GM21528 (cell line): Measurements from ENCODE around the gene TRAPPC2L.

Source experiments
- ATAC-seq: cut with Tn5 transposase; IDR thresholded peaks from one replicate; pipeline ENCODE4 v1.9.1; 2021; ENCODE audit warnings: mild to moderate bottlenecking, moderate library complexity; ENCODE audit not compliant: unreplicated experiment, low FRiP score

Gene TRAPPC2L

DNA sequence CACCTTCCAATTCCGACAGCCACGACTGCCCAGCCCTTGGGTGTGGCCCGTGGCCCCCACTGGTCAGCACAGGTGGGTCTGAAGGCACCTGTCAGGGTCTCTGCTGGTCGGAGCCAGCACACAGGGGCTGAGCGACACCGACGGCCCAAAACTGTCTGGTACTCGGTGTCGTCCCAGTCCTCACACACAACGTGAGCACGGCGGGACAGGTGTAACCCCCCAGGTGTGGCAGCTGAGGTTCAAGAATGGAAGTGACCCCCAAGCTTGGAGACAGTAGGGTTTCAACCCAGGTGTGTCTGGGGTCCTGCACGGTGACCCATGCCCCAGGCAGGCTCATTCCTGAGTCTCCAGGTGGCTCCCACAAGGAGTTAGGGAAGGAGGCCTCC lies 1.2 kb upstream of the TRAPPC2L start:
- no peak for ATAC-seq

DNA sequence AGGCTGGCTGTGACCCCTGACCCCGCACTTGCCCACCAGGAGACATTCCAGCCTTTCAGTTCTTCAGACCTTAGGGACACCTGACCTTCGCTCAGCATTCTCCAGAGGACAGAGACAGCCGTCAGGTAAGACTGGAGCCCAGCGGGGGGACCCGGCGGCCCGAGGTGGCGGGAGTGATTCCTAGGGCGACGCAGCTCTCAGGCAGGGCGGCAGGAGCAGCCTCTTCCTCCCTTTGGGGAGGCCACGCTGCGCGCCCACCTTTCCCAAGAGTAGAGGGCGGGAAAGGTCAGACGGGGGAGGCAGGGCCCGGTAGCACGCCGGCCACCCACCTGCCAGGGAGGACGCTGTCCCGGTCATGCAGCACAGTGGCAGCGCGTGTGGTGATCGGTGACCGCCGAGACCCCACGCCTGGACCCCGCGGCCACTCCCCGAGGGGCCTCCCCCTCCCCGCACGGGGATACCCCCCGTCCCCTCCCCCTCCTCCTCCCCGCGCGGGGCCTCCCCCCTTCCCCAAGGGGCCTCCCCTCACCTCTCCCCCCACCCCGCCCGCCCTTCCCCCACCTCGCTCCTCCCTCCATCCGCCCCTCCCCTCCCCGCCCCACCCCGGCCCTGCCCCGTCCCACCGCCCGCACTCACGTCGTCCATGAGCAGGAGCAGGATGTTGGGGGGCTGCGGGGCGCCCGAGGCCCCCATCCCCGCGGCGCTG lies 652 bp upstream of the TRAPPC2L start:
- peak; percentile 9 for ATAC-seq

DNA sequence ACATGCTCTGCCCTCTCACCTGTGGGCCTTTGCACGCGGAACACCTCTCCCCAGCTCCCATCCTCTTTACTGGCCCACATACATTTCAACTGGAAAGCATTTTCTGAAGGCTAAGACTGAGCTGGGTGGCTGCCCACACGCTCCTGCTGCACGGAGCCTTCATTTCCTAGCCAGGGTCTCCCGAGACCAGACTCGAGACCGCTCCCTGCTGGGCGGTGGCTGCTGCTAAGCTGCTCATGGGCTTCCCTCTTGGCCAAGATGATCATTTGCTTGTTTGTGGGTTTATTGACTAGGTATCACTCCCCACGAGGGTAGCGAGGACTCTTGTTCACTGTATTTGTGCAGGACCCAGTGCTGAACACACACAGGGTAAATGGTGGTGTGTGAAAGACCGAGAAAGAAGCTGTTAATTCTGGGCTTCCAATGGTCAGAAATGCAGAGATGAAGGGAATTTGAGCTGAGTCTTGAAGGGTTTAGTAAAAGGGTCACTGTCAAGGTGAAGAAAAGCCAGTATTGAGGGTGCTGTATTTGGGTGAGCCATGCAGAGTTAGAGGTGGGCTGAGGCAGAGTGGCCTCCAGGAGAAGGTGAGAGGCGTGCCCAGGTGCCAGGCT lies 907 bp downstream of the TRAPPC2L start:
- ATAC-seq, result peak; percentile 36

DNA sequence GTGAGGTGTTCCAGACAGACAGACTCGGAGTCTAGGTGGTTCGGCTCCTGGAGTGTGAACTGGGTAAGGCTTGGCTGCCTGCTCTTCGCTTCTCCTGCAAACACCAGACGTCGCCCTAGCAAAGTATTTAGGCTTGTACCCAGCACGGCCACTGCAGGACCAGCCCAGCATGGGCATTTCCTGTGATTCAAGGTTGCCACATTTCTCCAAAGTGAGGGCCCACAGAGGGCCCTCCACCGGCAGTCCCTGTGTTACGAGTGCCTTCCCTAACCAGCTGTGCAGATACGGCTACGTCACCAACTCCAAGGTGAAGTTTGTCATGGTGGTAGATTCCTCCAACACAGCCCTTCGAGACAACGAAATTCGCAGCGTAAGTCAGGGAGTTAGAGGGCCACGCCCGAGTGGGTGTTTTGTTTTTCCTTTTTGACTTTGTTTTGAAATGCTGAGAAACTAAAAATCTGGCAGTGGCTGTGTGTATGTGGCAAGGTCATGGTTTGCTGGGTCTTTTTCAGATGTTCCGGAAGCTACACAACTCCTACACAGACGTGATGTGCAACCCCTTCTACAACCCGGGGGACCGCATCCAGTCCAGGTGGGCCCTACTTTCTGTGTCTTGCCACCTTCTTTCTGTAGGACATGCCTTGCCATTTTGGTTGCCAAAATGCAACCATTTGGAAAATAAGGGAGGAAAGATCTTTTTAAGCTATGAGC lies 2.6 kb downstream of the TRAPPC2L start:
- ATAC-seq, result no peak

DNA sequence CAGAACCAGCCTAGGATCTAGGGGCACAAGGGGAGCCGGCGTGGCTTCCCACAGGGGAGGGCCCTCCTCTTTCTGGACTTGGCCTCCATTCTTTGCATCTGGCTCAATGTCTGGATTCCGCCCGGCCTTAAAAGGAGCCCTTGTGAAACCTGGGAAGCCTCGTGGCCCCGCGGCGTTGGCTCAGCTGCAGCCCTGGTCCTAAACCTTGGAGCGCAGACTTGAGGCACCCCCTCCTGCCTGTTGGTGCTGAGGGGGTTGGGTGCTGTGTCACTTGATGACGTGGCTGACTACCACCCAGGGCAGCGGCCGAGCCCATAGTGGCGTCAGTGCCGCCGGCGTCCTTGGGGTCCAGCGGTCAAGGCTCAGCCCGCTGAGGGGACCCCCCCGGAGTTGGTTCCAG lies 4.4 kb downstream of the TRAPPC2L start:
- ATAC-seq, result no peak

DNA sequence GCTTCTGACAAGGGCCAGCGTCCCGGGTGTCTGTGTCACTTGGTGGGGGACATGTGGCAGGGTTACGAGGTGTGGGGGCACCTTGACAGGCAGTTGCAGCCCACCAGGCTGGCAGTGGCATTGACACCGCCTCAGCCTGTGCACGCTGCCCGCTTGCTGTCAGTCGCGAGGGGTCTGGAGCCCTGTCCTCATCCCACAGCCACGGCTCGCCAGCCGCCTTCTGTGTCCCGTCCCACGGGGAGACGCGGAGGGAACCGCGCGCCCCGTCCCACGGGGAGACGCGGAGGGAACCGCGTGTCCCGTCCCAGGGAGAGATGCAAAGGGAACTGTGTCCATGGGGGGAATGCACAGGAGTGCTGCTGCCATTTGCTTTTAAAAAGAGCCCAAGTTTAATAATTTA lies 6.0 kb downstream of the TRAPPC2L start:
- no peak for ATAC-seq

DNA sequence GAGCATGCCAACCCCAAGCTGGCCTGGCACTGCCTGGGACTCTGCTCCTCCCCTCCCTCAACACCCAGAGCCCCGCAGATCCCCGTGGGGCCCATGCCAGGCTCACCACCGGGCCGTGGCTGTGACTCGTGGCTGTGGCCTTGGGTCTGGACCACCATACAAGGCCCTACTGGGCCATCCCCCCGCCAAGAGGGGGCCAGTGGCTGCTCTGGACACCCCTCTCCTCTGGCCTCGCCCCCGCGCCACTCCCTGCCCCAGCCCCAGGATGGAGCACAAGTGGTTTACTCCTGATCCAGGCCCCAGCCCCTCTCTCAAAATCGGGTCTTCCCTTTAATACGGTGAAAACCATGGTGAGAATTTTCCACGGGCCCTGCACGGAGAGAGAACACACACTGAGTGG lies 6.5 kb downstream of the TRAPPC2L start:
- no peak for ATAC-seq

DNA sequence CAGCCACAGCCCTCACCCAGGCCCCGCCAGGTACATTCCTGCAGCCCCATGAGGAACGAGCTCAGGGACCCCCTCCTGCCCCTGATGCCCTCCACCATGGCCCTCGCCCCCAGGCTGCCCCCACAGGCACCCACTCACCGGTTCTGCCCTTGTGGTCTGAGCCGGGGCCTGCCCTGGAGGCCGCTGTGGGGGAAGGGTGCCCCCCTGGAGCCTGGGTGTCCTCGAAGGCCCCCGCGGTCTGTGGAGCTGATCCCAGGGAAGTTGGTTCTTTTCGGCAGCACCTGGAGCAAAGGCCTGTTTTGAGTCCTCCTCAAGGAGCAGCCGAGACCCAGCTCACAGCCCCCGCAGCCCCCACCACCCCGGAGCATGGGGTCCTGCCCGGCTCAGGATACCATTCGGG lies 7.2 kb downstream of the TRAPPC2L start:
- no peak for ATAC-seq

DNA sequence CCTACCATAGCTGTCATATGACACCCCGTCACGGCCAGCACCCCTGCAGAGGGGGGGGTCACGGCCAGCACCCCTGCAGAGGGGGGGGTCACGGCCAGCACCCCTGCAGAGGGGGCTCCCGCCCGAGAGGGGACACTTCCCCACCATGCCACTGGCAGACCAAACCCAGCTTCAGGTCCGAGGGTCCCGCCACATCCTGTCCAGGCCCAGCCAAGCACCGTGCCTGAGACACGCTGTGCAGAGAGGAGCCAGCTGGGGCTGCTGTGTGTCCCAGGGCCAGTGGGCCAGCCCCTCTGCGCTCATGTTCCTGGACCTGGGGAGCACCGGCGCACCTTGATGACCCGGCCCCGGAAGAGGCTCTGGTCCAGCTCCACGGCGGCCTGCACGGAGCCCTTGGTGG lies 7.6 kb downstream of the TRAPPC2L start:
- ATAC-seq, result no peak

DNA sequence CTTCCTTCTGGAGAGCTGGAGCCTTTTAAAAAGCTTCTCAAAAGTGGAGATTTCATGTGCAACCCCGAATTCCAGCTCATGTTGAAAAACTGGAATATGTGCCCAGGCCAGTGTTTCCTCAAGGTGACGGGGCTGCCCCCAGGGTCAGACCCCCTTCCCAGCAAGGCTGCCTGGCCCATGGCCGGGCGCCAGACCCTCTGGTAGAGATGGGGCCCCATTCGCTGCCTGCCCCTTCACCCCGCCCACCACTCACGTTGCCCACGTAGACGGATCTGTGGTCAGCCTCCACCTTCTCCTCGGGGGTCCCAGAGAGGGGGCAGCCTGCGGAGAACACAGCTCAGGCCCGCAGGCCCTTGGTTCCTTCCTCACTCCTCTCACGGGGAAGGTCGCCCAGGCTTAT lies 8.4 kb downstream of the TRAPPC2L start:
- ATAC-seq, result no peak

DNA sequence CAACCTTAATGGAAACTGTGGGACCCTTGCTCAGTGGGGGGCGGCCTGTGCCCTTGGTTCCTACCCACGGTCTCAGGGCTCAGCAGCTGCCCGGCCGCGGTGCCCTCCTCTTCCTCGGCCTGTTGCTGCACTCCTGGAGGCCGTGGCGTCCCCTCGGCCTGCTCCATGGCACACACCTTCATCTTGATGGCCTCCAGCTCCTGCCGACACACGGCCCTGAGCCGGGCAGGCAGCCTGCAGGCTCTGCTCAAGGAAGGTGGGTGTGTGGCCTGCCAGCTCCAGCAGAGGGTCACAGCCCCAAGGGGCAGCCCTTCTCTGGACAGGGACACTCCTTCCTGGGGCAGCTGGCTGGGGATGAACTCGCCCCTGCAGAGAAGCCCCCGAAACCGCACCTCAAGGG lies 8.8 kb downstream of the TRAPPC2L start:
- ATAC-seq, result no peak

DNA sequence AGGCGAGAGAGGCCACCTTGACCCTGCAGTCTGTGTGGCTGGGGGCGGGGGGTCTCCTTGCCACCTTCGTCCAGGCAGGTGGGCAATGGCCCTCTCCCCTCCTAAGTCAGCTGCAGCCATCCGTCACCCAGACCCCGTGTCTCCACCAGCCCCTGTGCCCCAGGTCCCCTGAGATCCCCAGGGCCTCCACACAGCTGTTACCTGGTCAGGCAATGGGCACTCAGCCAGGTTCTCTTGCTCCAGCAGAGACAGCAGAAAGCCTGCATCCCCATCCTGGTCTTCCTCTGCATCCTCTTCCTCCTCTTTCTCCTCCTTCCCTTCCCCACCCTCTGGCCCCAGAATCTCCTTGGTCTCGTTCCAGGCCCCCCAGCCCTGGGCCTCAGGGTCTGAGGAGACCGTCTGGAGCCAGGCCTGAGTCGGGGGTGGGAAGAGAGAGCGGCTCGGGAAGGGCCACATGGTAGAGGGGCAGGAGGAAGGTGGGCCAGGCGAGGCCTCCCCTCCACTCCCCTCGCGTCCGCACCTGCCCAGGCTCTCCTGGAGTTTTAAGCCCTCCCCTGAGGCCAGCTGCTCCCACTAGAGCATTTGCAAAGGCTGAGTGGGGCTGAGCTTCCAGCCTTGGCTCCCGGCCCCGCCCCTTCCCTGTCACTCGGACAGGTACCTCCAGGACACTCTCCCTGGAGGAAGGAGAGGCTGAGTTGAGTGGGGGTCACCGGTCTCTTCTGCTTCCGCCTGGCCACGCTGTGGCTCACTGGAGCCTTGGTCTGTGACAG lies 9.4 kb downstream of the TRAPPC2L start, which contains the start of gene PABPN1L:
Gene PABPN1L (minus strand): TSS at position 510 of the 770 bp plus-strand sequence. CDS start 54 bp downstream, at position 456.
- ATAC-seq, result no peak

DNA sequence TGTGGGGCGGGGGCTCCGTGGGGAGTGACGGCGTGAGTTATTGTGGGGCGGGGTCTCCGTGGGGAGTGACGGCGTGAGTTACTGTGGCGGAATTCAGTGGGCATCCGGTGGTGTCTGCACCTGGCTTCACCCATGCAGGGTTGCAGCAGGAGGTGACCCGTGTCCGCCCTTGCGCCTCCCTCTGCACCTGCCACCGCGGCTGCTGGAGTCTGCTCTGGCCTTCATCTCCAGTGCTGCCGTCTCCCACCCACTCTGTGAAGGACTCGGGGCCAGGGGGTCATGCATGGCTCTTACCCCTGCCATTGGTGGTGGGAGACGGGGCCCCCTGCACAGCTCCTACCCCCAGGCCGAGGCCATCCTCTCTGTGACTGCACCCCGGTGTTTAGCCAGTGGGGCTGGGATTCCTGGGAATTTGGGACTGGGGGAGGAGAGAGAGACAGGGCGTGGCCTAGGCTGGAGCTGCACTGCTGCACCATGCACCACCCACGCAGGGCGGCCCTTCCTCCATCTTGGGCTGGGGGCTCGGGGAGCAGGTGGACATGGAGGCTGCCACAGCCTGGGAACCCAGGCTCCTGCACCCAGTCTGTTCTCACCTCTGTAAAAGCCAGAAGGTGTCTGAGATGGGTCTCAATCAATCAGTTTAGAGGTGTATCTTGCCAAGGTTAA lies 10.8 kb downstream of the TRAPPC2L start:
- no peak for ATAC-seq

DNA sequence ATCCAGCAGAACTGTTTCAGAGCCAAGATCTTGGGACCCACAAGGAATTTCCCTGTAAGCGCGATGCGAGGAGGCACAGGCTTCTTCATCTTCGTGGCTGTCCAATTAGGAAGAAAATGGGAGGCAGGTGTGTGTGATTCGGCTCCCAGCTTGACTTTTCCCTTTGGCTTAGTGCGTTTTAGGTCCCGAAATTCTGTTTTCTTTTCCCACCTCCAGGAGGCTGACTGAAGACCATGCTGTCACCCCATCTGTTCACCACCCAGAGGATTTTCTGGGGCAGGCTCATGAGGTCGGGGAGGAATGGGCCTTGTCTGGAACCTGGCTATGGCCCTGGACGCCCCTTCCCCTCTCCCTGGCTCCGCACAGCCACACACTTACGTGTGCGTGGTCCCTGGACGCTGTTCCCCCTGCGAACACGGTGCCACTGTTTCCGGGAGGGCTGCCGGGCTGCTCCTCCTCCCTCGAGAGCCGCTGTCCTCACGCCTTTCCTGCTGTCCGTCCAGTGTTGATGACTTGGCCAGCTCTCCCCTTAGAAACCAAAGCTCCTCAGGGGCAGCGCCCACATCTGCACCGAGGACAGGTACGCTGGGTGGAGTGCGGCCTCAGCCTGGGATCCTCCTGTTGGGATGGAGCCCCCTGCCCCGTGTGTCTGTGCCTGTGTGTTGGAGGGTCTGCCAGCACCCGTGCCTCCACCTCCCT lies 12.2 kb downstream of the TRAPPC2L start:
- ATAC-seq, result no peak

DNA sequence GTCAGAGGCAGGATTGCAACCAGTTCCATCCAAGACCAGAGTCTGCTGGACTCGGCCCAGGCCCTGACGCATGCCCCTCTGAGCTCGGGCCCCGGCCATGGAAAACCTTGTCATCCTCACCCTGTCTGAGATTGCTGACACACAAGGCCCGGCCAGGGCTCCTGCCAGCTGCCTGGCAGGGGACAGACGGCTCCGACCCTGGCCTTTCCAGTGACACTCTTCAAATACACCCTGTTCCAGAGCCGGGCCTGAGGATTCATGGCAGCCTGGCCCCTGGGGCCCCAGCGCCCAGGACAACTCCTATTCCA lies 12.7 kb downstream of the TRAPPC2L start:
- ATAC-seq, result no peak

DNA sequence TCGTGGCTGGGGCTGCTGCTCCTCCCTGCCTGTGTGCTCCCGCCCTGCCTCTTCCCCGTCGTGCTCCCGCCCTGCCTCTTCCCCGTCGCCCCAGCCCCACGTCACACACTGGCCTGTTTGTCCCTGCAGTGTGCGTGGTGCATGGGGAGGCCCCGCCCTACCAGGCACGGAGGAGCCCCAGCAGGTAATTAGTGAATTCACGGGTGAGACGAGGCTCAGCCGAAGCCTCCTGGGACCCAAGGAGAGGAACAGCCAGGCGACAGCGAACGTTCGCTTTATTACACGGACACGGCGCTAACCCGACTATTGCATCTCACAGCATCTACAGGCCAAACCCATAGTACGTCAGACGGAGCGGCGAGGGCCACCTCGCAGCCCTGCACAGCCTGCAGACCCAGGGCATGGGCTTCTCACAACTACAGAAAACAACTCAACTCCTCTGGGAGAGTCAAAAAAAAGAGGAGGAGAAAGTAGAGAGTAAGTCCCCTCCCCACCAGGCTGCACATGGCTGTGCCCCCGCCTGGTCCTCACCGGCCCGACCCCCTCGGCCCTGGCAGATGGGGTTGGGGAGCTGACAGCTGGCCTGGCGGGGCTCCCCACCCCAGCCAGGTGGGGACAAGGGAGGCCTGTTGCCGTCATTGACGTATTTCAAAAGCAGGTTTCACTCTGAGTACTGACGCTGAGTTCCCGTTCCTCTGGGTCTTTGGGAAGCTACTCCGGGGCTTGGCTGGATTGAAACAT lies 13.9 kb downstream of the TRAPPC2L start:
- no peak for ATAC-seq

DNA sequence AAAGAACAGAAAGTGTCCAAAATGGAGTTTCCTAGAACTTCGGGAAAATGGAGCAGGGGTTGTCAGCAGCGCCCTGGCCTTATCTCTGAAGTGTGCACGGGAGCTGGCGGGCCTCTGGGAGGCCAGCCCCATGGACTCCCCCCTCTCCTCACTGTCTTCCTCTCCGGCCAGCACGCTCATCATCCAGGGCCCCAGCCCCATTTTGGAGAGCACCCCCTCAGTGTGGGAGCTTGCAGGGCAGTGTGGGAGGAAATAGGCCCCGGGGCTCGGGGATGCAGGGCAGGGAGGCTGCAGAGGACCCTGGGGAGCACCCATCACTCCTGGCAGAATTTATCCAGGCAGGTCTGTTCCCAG lies 14.4 kb downstream of the TRAPPC2L start:
- no peak for ATAC-seq

DNA sequence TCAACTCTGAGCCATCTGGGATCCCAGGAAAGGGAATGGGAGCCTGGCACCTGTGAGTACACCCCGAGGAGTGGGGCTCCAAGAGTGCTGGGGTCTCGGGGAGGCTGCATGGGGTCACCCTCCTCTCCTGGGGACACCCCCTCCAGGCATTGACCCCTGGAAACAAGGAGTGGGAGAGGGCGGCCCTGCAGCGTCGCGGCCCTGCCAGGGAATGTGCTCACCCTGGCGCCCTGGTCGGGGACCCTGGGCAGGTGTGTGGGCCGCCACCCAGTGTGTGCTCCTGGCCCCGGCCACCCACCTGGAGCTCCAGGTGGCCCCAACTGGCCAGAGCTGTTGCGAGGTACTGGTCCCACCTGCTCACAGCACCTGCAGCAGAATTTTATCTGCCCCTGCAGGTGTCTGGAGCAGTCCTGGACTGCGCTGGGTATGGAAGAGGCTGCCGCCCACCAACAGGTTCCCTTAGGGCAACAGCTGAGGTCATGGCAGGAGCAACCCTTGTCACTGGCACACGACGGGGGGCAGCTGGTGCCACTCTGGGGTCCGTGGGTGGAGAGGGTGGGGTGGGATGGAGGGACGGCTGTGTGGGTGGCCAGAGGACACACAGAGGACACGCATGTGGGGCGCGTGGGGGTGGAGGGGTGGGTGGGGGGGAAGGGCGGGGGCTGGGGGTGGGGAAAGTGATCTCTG lies 14.9 kb downstream of the TRAPPC2L start:
- ATAC-seq, result no peak
